Breast epithelium (tissue), 3 donors: Measurements from ENCODE around the gene HAPLN2.

Source experiments
- CTCF ChIP-seq, 3 donors: fragments of 450-650 bp; IDR thresholded peaks; one replicate each; pipeline ENCODE4 v1.5.1; 2016 to 2017; ENCODE audit warnings: antibody characterized with exemption in 3 of 3, mild to moderate bottlenecking in 3 of 3, moderate library complexity in 3 of 3
- POLR2A ChIP-seq: fragments of 450-650 bp; IDR thresholded peaks from one replicate; pipeline ENCODE4 v1.6.1; 2016; ENCODE audit warnings: antibody characterized with exemption, mild to moderate bottlenecking, moderate library complexity

DNA sequence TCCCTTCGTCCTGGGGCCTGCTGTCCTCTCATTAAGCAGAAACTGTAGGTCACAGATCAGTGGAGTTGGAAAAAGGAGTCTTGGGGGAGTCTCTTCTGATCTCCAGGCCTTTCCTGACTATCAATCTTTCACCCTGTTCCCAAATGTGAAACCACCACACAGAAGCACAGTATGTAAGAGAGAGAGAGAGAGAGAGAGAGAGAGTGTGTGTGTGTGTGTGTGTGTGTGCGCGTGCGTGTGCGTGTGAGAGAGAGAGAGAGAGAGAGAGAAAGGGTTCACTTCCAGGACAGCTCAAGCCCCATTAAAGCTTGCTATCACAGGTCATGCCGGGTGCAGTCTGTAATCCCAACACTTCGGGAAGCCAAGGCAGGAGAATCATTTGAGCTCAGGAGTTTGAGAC, 41.2 kb upstream of the HAPLN2 start:
- TF ChIP-seq POLR2A (no peak), CTCF (IDR thresholded peaks at IDR 0.05) (no peak)
